Kidney (tissue), 14 donors: ENCODE results near the gene MIA. TPM values are rescaled to one million over a fixed set of nuclear protein-coding genes. Genes with fewer than 3 reads are reported as not detected.
A peak's percentile ranks its signal among the peaks of the same experiment; 100 is the strongest.
"Not testable (repeated sequence)": the region's sequence is repeated elsewhere in the genome, so short reads cannot be mapped to it uniquely, and the experiment has no call there.

Experiments
- DNase-seq, 5 donors: peaks; one replicate each; pipeline ENCODE4 v3.0.0-alpha.2; 2013 to 2020
- FAIRE-seq: peaks from 2 replicates; lab custom pipeline; 2012; peaks lifted over from hg19 to GRCh38; lab: Jason Lieb, UNC
- H3K27ac ChIP-seq, 2 donors: one replicate each; pipeline ENCODE4 v1.7.0; 2013; ENCODE audit warnings: low read depth in 2 of 2, low read length in 2 of 2, inconsistent platforms in 1 of 2
- H3K27me3 ChIP-seq: one replicate; pipeline ENCODE4 v1.7.1; 2013; ENCODE audit warnings: low read length, inconsistent platforms; ENCODE audit not compliant: control insufficient read depth, insufficient read depth
- H3K36me3 ChIP-seq, 3 donors: one replicate each; pipeline versions ENCODE4 v1.7.0 to v1.7.1; 2013; ENCODE audit warnings: low read length in 3 of 3, control low read depth in 1 of 3, inconsistent platforms in 1 of 3; ENCODE audit not compliant: insufficient read depth in 3 of 3, control insufficient read depth in 2 of 3
- H3K4me1 ChIP-seq, 3 donors: one replicate each; pipeline versions ENCODE4 v1.7.0 to v1.7.1; 2013; ENCODE audit warnings: low read length in 3 of 3, inconsistent platforms in 1 of 3, low read depth in 1 of 3; ENCODE audit not compliant: control insufficient read depth in 2 of 3, insufficient read depth in 2 of 3
- H3K4me3 ChIP-seq, 3 donors: one replicate each; pipeline versions ENCODE4 v1.7.0 to v1.8.1; 2013; ENCODE audit warnings: low read length in 3 of 3, control low read depth in 1 of 3, inconsistent platforms in 1 of 3
- H3K9ac ChIP-seq, 3 donors: one replicate each; pipeline versions ENCODE4 v1.7.0 to v1.7.1; 2013; ENCODE audit warnings: low read length in 3 of 3, control low read depth in 1 of 3, inconsistent platforms in 1 of 3
- H3K9me3 ChIP-seq, 3 donors: one replicate each; pipeline versions ENCODE4 v1.7.0 to v1.7.1; 2013; ENCODE audit warnings: low read length in 3 of 3, control low read depth in 1 of 3, inconsistent platforms in 1 of 3; ENCODE audit not compliant: control insufficient read depth in 2 of 3, insufficient read depth in 1 of 3
- CTCF ChIP-seq: IDR thresholded peaks from 3 replicates; pipeline ENCODE4 v1.5.1; 2012; ENCODE audit warnings: mild to moderate bottlenecking, moderate library complexity, borderline replicate concordance; ENCODE audit not compliant: insufficient read depth; ENCODE audit errors: extremely low read depth
- intact Hi-C: fragments of 100-400 bp; cut with DNase I; formaldehyde crosslinking; loops from one replicate; pipeline ENCODE4 v1.11.1; 2022
- polyA plus RNA-seq: library from polyadenylated mRNA; stranded (reverse); fragments of 350-450 nt; fragmentation: Illumina TruSeq; extraction: RNeasy Lipid Tissue Mini Kit (QIAGEN cat#74804); gene quantifications from one replicate; pipeline ENCODE4 v1.2.3, GENCODE V29; 2014; ENCODE audit warnings: low read depth, low replicate concordance; ENCODE audit not compliant: insufficient read depth
- total RNA-seq: library from RNA; stranded (reverse); fragmentation: NEBNext Ultra II Directional; extraction: Animal tissue kit (Norgen Biotek cat#: 25700); gene quantifications from one replicate; pipeline ENCODE4 v1.2.1, GENCODE V29; 2021
- donor health status: control.
- donor health status: control.
- donor health status: control.
- donor health status: control.
- donor health status: control.
- donor health status: DM: yes; HTN: yes; CAD: no.
- donor health status: Normal renal cell carcinoma (clear cell type).

MIA gene
- total and polyA plus RNA-seq, 2 donors from 2014 or later = 6.5 TPM; not detected in 1

- H3K27ac ChIP-seq, H3K9ac ChIP-seq, H3K27me3 ChIP-seq, H3K36me3 ChIP-seq, intact Hi-C loops, H3K4me3 ChIP-seq, H3K9me3 ChIP-seq: not testable (repeated sequence)
- TF ChIP-seq CTCF = peak; percentile 62
- H3K4me1 ChIP-seq = peaks cover 0 to 14% (median 0%) of the 10 kb centered on the region in 3 donors
- FAIRE-seq = peak; percentile 44
- DNase-seq = peak in 1 of 5 donors; percentile 56
These were observed 44.3 kb downstream of the MIA start for GRCh38 chr19:40819479-40820234.

- no peak overlapping the region for H3K9ac ChIP-seq
- H3K9me3 ChIP-seq = peaks cover 0 to 1% (median 0%) of the 10 kb centered on the region in 3 donors
- FAIRE-seq (no peak), DNase-seq (no peak)
- peaks cover 0 to 14% (median 0%) of the 10 kb centered on the region in 3 donors for H3K4me1 ChIP-seq
- no peaks in the 10 kb centered on the region for H3K27me3 ChIP-seq
- H3K36me3 ChIP-seq = peaks cover 2 to 3% (median 2%) of the 10 kb centered on the region in 3 donors
- H3K27ac ChIP-seq = no peak overlapping the region
- intact Hi-C loops = no loop called here
- no peak overlapping the region for H3K4me3 ChIP-seq
- no peak for TF ChIP-seq CTCF
These were observed 46.8 kb downstream of the MIA start for GRCh38 chr19:40822161-40822560.

GRCh38 chr19:40822704-40823553 lies 47.6 kb downstream of the MIA start:
- DNase-seq, H3K9me3 ChIP-seq, intact Hi-C loops, H3K27me3 ChIP-seq, H3K36me3 ChIP-seq, H3K4me3 ChIP-seq, FAIRE-seq, H3K27ac ChIP-seq: not testable (repeated sequence)
- peak overlapping the region in 1 of 3 donors; percentile 19 for H3K9ac ChIP-seq
- peaks cover 0 to 14% (median 0%) of the 10 kb centered on the region in 3 donors for H3K4me1 ChIP-seq

- H3K4me1 ChIP-seq, H3K4me3 ChIP-seq, H3K36me3 ChIP-seq, H3K9me3 ChIP-seq, DNase-seq, H3K27ac ChIP-seq, H3K9ac ChIP-seq, intact Hi-C loops, H3K27me3 ChIP-seq, FAIRE-seq: not testable (repeated sequence)
These were observed 49.6 kb downstream of the MIA start for GRCh38 chr19:40824916-40825315.

GRCh38 chr19:40825460-40826095 lies 50.3 kb downstream of the MIA start:
- H3K9me3 ChIP-seq, intact Hi-C loops, H3K4me3 ChIP-seq, H3K27ac ChIP-seq, DNase-seq, H3K27me3 ChIP-seq, H3K36me3 ChIP-seq, H3K4me1 ChIP-seq, H3K9ac ChIP-seq, FAIRE-seq: not testable (repeated sequence)

- H3K9me3 ChIP-seq, DNase-seq, intact Hi-C loops: not testable (repeated sequence)
These were observed 51.0 kb downstream of the MIA start for GRCh38 chr19:40826312-40826698.

More at GRCh38 chr19:40826312-40826698, 51.0 kb downstream of the MIA start:
- H3K36me3 ChIP-seq, H3K27me3 ChIP-seq, FAIRE-seq, H3K9ac ChIP-seq, H3K27ac ChIP-seq, H3K4me1 ChIP-seq, H3K4me3 ChIP-seq: not testable (repeated sequence)
